H1 (cell line): ENCODE data around the gene MICOS13.

Source experiments
- ATF3 ChIP-seq: IDR thresholded peaks from 2 replicates; pipeline ENCODE4 v1.6.1; 2011; ENCODE audit warnings: low read depth, mild to moderate bottlenecking, low read length; ENCODE audit not compliant: insufficient read depth
- CTCF ChIP-seq, 3 experiments: IDR thresholded peaks; 1 replicate in 2 of 3; 2 replicates in 1 of 3; pipeline versions ENCODE4 v1.5.1 to v1.6.1; 2011; ENCODE audit warnings: low read length in 3 of 3, mild to moderate bottlenecking in 3 of 3, inconsistent platforms in 2 of 3, low read depth in 1 of 3, moderate library complexity in 1 of 3; ENCODE audit not compliant: insufficient read depth in 1 of 3; ENCODE audit errors: control extremely low read depth in 1 of 3
- EGR1 ChIP-seq: IDR thresholded peaks from 2 replicates; pipeline ENCODE4 v1.6.1; 2011; ENCODE audit warnings: low read depth, low read length, borderline replicate concordance
- EP300 ChIP-seq, 2 experiments: IDR thresholded peaks; 1 replicate in 1 of 2; 2 replicates in 1 of 2; pipeline ENCODE4 v1.6.1; 2011 to 2012; ENCODE audit warnings: low read depth in 2 of 2, low read length in 2 of 2, mild to moderate bottlenecking in 2 of 2, borderline replicate concordance in 1 of 2, inconsistent platforms in 1 of 2, moderate library complexity in 1 of 2
- JUN ChIP-seq: IDR thresholded peaks from 2 replicates; pipeline ENCODE4 v1.6.1; 2011; ENCODE audit warnings: low read depth, mild to moderate bottlenecking, improper control_type of control experiment, low read length
- JUND ChIP-seq: IDR thresholded peaks from 2 replicates; pipeline ENCODE4 v1.6.1; 2011; ENCODE audit warnings: mild to moderate bottlenecking, improper control_type of control experiment, low read length
- POLR2AphosphoS5 ChIP-seq: IDR thresholded peaks from 2 replicates; pipeline ENCODE4 v1.6.1; 2011; ENCODE audit warnings: low read depth, low read length
- SP1 ChIP-seq: IDR thresholded peaks from 2 replicates; pipeline ENCODE4 v1.6.1; 2011; ENCODE audit warnings: low read depth, low read length
- SP2 ChIP-seq: IDR thresholded peaks from 2 replicates; pipeline ENCODE4 v1.6.1; 2012; ENCODE audit warnings: mild to moderate bottlenecking, low read length, inconsistent platforms
- SUZ12 ChIP-seq: fragments of 200-600 bp; sonication (generic); IDR thresholded peaks from 2 replicates; pipeline ENCODE4 v1.6.1; 2012; ENCODE audit warnings: mild to moderate bottlenecking, inconsistent platforms, low read length, moderate library complexity, mixed read lengths
- TAF7 ChIP-seq: optimal IDR thresholded peaks from 2 replicates; pipeline ENCODE3; 2011; ENCODE audit warnings: low read depth, mild to moderate bottlenecking, inconsistent platforms, low read length, moderate library complexity, borderline replicate concordance
- TBP ChIP-seq: IDR thresholded peaks from 2 replicates; pipeline ENCODE4 v1.6.1; 2011; ENCODE audit warnings: low read depth, low read length, improper control_type of control experiment
- TCF12 ChIP-seq: IDR thresholded peaks from 2 replicates; pipeline ENCODE4 v1.6.1; 2011; ENCODE audit warnings: low read depth, mild to moderate bottlenecking, low read length
- TEAD4 ChIP-seq: IDR thresholded peaks from 2 replicates; pipeline ENCODE4 v1.6.1; 2012; ENCODE audit warnings: low read depth, low read length, inconsistent platforms, mixed read lengths

GRCh38 chr19:5718037-5718578 is 37.8 kb upstream of the MICOS13 start:
- TF ChIP-seq SP2: no peak
- no peak for TF ChIP-seq ATF3
- no peak for TF ChIP-seq CTCF (IDR thresholded peaks at IDR 0.05; ENCODE audit: control extremely low read depth in 1 of 3, insufficient read depth in 1 of 3, low read depth in 1 of 3, low read length in 3 of 3)
- TF ChIP-seq TCF12: no peak
- TF ChIP-seq EGR1: no peak
- TF ChIP-seq TEAD4: no peak
- no peak for TF ChIP-seq TAF7
- TF ChIP-seq EP300 (IDR thresholded peaks at IDR 0.05; ENCODE audit: borderline replicate concordance in 1 of 2, low read depth in 2 of 2, low read length in 2 of 2): no peak
- no peak for TF ChIP-seq JUND
- TF ChIP-seq SUZ12: no peak
- no peak for TF ChIP-seq POLR2AphosphoS5
- no peak for TF ChIP-seq SP1
- no peak for TF ChIP-seq TBP
- no peak for TF ChIP-seq JUN
